Measurements from ENCODE around the gene MYCBP2.

MYCBP2 gene

GRCh38 chr13:77326905-77327604, at the start of gene MYCBP2:
TSS of gene MYCBP2 (minus strand) at chr13:77327094. CDS start at chr13:77326775, 319 bp downstream.
- peak within 1 kb of the TSS; percentile 76 to 80 for H3K4me3 ChIP-seq (ENCODE audit: low read depth in 1 of 2, low read length in 2 of 2)
- no peaks in the 10 kb centered on the region for H3K36me3 ChIP-seq (ENCODE audit: insufficient read depth, low read length)
- peak within 1 kb of the TSS; percentile 84 for H3K27ac ChIP-seq (ENCODE audit: low read depth, low read length)
- H3K27me3 ChIP-seq (ENCODE audit: control insufficient read depth in 1 of 2, insufficient read depth in 2 of 2, low read length in 2 of 2) = no peaks in the 10 kb centered on the region
- H3K9ac ChIP-seq (ENCODE audit: low read length) = peak within 1 kb of the TSS; percentile 44
- peaks cover 29% of the 10 kb centered on the region for H3K4me1 ChIP-seq (ENCODE audit: insufficient read depth, low read length)
- no peaks in the 10 kb centered on the region for H3K9me3 ChIP-seq (ENCODE audit: low read length)

GRCh38 chr13:77375560-77376108, 48.7 kb upstream of the MYCBP2 start:
- Histone ChIP-seq H3K9ac (ENCODE audit: low read length) (no peak overlapping the region), H3K27me3 (ENCODE audit: control insufficient read depth in 1 of 2, insufficient read depth in 2 of 2, low read length in 2 of 2) (no peaks in the 10 kb centered on the region), H3K36me3 (ENCODE audit: insufficient read depth, low read length) (no peaks in the 10 kb centered on the region), H3K4me1 (ENCODE audit: insufficient read depth, low read length) (no peaks in the 10 kb centered on the region), H3K27ac (ENCODE audit: low read depth, low read length) (no peak overlapping the region), H3K9me3 (ENCODE audit: low read length) (no peaks in the 10 kb centered on the region), H3K4me3 (ENCODE audit: low read depth in 1 of 2, low read length in 2 of 2) (no peak overlapping the region)

- Histone ChIP-seq H3K4me1 (ENCODE audit: insufficient read depth, low read length) (no peaks in the 10 kb centered on the region), H3K27me3 (ENCODE audit: control insufficient read depth in 1 of 2, insufficient read depth in 2 of 2, low read length in 2 of 2) (no peaks in the 10 kb centered on the region), H3K9ac (ENCODE audit: low read length) (no peak overlapping the region), H3K36me3 (ENCODE audit: insufficient read depth, low read length) (no peaks in the 10 kb centered on the region), H3K9me3 (ENCODE audit: low read length) (no peaks in the 10 kb centered on the region), H3K4me3 (ENCODE audit: low read depth in 1 of 2, low read length in 2 of 2) (no peak overlapping the region), H3K27ac (ENCODE audit: low read depth, low read length) (no peak overlapping the region)
These were observed 47.9 kb upstream of the MYCBP2 start for GRCh38 chr13:77374786-77375185.

GRCh38 chr13:77374339-77374738, 47.4 kb upstream of the MYCBP2 start:
- Histone ChIP-seq H3K4me3 (ENCODE audit: low read depth in 1 of 2, low read length in 2 of 2) (no peak overlapping the region), H3K9ac (ENCODE audit: low read length) (no peak overlapping the region)

GRCh38 chr13:77373502-77373901, 46.6 kb upstream of the MYCBP2 start:
- Histone ChIP-seq H3K9ac (ENCODE audit: low read length) (no peak overlapping the region), H3K4me3 (ENCODE audit: low read depth in 1 of 2, low read length in 2 of 2) (no peak overlapping the region), H3K36me3 (ENCODE audit: insufficient read depth, low read length) (no peaks in the 10 kb centered on the region), H3K9me3 (ENCODE audit: low read length) (no peaks in the 10 kb centered on the region), H3K4me1 (ENCODE audit: insufficient read depth, low read length) (no peaks in the 10 kb centered on the region), H3K27ac (ENCODE audit: low read depth, low read length) (no peak overlapping the region), H3K27me3 (ENCODE audit: control insufficient read depth in 1 of 2, insufficient read depth in 2 of 2, low read length in 2 of 2) (no peaks in the 10 kb centered on the region)

More at GRCh38 chr13:77374339-77374738, 47.4 kb upstream of the MYCBP2 start:
- no peaks in the 10 kb centered on the region for H3K4me1 ChIP-seq (ENCODE audit: insufficient read depth, low read length)
- H3K9me3 ChIP-seq (ENCODE audit: low read length) = no peaks in the 10 kb centered on the region
- H3K27ac ChIP-seq (ENCODE audit: low read depth, low read length) = no peak overlapping the region
- H3K27me3 ChIP-seq (ENCODE audit: control insufficient read depth in 1 of 2, insufficient read depth in 2 of 2, low read length in 2 of 2) = no peaks in the 10 kb centered on the region
- no peaks in the 10 kb centered on the region for H3K36me3 ChIP-seq (ENCODE audit: insufficient read depth, low read length)

- no peak overlapping the region for H3K9ac ChIP-seq (ENCODE audit: low read length)
- H3K9me3 ChIP-seq (ENCODE audit: low read length) = no peaks in the 10 kb centered on the region
- no peaks in the 10 kb centered on the region for H3K27me3 ChIP-seq (ENCODE audit: control insufficient read depth in 1 of 2, insufficient read depth in 2 of 2, low read length in 2 of 2)
- H3K36me3 ChIP-seq (ENCODE audit: insufficient read depth, low read length) = no peaks in the 10 kb centered on the region
- H3K4me3 ChIP-seq (ENCODE audit: low read depth in 1 of 2, low read length in 2 of 2) = no peak overlapping the region
- no peak overlapping the region for H3K27ac ChIP-seq (ENCODE audit: low read depth, low read length)
- H3K4me1 ChIP-seq (ENCODE audit: insufficient read depth, low read length) = no peaks in the 10 kb centered on the region
These were observed 45.4 kb upstream of the MYCBP2 start for GRCh38 chr13:77372275-77372674.

- H3K27me3 ChIP-seq (ENCODE audit: control insufficient read depth in 1 of 2, insufficient read depth in 2 of 2, low read length in 2 of 2) = no peaks in the 10 kb centered on the region
- H3K4me1 ChIP-seq (ENCODE audit: insufficient read depth, low read length) = no peaks in the 10 kb centered on the region
- H3K9me3 ChIP-seq (ENCODE audit: low read length) = no peaks in the 10 kb centered on the region
- no peaks in the 10 kb centered on the region for H3K36me3 ChIP-seq (ENCODE audit: insufficient read depth, low read length)
- no peak overlapping the region for H3K9ac ChIP-seq (ENCODE audit: low read length)
- no peak overlapping the region for H3K4me3 ChIP-seq (ENCODE audit: low read depth in 1 of 2, low read length in 2 of 2)
- no peak overlapping the region for H3K27ac ChIP-seq (ENCODE audit: low read depth, low read length)
These were observed 44.0 kb upstream of the MYCBP2 start for GRCh38 chr13:77370888-77371287.

GRCh38 chr13:77362166-77362565, 35.3 kb upstream of the MYCBP2 start:
- Histone ChIP-seq H3K4me3 (ENCODE audit: low read depth in 1 of 2, low read length in 2 of 2) (no peak overlapping the region), H3K27me3 (ENCODE audit: control insufficient read depth in 1 of 2, insufficient read depth in 2 of 2, low read length in 2 of 2) (no peaks in the 10 kb centered on the region), H3K27ac (ENCODE audit: low read depth, low read length) (no peak overlapping the region), H3K4me1 (ENCODE audit: insufficient read depth, low read length) (no peaks in the 10 kb centered on the region), H3K36me3 (ENCODE audit: insufficient read depth, low read length) (no peaks in the 10 kb centered on the region), H3K9me3 (ENCODE audit: low read length) (no peaks in the 10 kb centered on the region), H3K9ac (ENCODE audit: low read length) (no peak overlapping the region)

GRCh38 chr13:77360032-77360685, 33.3 kb upstream of the MYCBP2 start:
- H3K4me1 ChIP-seq (ENCODE audit: insufficient read depth, low read length) = no peaks in the 10 kb centered on the region
- H3K36me3 ChIP-seq (ENCODE audit: insufficient read depth, low read length) = no peaks in the 10 kb centered on the region
- no peak overlapping the region for H3K4me3 ChIP-seq (ENCODE audit: low read depth in 1 of 2, low read length in 2 of 2)
- H3K27me3 ChIP-seq (ENCODE audit: control insufficient read depth in 1 of 2, insufficient read depth in 2 of 2, low read length in 2 of 2) = no peaks in the 10 kb centered on the region
- H3K27ac ChIP-seq (ENCODE audit: low read depth, low read length) = no peak overlapping the region
- no peaks in the 10 kb centered on the region for H3K9me3 ChIP-seq (ENCODE audit: low read length)
- no peak overlapping the region for H3K9ac ChIP-seq (ENCODE audit: low read length)

- no peaks in the 10 kb centered on the region for H3K36me3 ChIP-seq (ENCODE audit: insufficient read depth, low read length)
- H3K9me3 ChIP-seq (ENCODE audit: low read length) = no peaks in the 10 kb centered on the region
- H3K4me3 ChIP-seq (ENCODE audit: low read depth in 1 of 2, low read length in 2 of 2) = no peak overlapping the region
- no peaks in the 10 kb centered on the region for H3K4me1 ChIP-seq (ENCODE audit: insufficient read depth, low read length)
- no peak overlapping the region for H3K27ac ChIP-seq (ENCODE audit: low read depth, low read length)
- H3K9ac ChIP-seq (ENCODE audit: low read length) = no peak overlapping the region
- no peaks in the 10 kb centered on the region for H3K27me3 ChIP-seq (ENCODE audit: control insufficient read depth in 1 of 2, insufficient read depth in 2 of 2, low read length in 2 of 2)
These were observed 32.3 kb upstream of the MYCBP2 start for GRCh38 chr13:77359171-77359570.

- Histone ChIP-seq H3K9me3 (ENCODE audit: low read length) (no peaks in the 10 kb centered on the region), H3K4me1 (ENCODE audit: insufficient read depth, low read length) (no peaks in the 10 kb centered on the region), H3K27me3 (ENCODE audit: control insufficient read depth in 1 of 2, insufficient read depth in 2 of 2, low read length in 2 of 2) (no peaks in the 10 kb centered on the region), H3K9ac (ENCODE audit: low read length) (no peak overlapping the region), H3K36me3 (ENCODE audit: insufficient read depth, low read length) (no peaks in the 10 kb centered on the region), H3K27ac (ENCODE audit: low read depth, low read length) (no peak overlapping the region), H3K4me3 (ENCODE audit: low read depth in 1 of 2, low read length in 2 of 2) (no peak overlapping the region)
These were observed 31.1 kb upstream of the MYCBP2 start for GRCh38 chr13:77358001-77358400.
